GM13976 (cell line): Measurements from ENCODE around the gene GALNT14.

Experiments used
- DNase-seq: peaks from one replicate; pipeline ENCODE4 v3.0.0; 2012; ENCODE audit warnings: low spot score
- in situ Hi-C: fragments of 300-500 bp; cut with MboI; formaldehyde crosslinking; loops from one replicate; pipeline ENCODE4 v1.12.0; 2022; ENCODE audit warnings: low sequenced_read_pairs, mixed read lengths, inconsistent platforms; ENCODE audit not compliant: unreplicated experiment
- TF ChIP-seq, protein P1 (sequence below): IDR thresholded peaks from 2 replicates; pipeline ENCODE4 v1.5.1; 2012; ENCODE audit warnings: borderline replicate concordance, mild to moderate bottlenecking; ENCODE audit not compliant: insufficient read depth; ENCODE audit errors: extremely low read depth, missing control alignments, control extremely low read depth

The GALNT14 gene

GRCh38 chr2:31137211-31138036 is 816 bp downstream of the GALNT14 start:
- TF ChIP-seq, protein P1, sequence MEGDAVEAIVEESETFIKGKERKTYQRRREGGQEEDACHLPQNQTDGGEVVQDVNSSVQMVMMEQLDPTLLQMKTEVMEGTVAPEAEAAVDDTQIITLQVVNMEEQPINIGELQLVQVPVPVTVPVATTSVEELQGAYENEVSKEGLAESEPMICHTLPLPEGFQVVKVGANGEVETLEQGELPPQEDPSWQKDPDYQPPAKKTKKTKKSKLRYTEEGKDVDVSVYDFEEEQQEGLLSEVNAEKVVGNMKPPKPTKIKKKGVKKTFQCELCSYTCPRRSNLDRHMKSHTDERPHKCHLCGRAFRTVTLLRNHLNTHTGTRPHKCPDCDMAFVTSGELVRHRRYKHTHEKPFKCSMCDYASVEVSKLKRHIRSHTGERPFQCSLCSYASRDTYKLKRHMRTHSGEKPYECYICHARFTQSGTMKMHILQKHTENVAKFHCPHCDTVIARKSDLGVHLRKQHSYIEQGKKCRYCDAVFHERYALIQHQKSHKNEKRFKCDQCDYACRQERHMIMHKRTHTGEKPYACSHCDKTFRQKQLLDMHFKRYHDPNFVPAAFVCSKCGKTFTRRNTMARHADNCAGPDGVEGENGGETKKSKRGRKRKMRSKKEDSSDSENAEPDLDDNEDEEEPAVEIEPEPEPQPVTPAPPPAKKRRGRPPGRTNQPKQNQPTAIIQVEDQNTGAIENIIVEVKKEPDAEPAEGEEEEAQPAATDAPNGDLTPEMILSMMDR = no peak
- in situ Hi-C loops = no loop called here
- peak; percentile 48 for DNase-seq

GRCh38 chr2:31136732-31137131 is 1.5 kb downstream of the GALNT14 start:
- TF ChIP-seq, protein P1 = no peak
- DNase-seq = no peak
- in situ Hi-C loops = no loop called here

GRCh38 chr2:31136000-31136399 is 2.2 kb downstream of the GALNT14 start:
- TF ChIP-seq, protein P1 = no peak
- in situ Hi-C loops = no loop called here
- no peak for DNase-seq

- in situ Hi-C loops = no loop called here
- TF ChIP-seq, protein P1 = no peak
- DNase-seq = no peak
Measured at GRCh38 chr2:31134480-31134879, 3.8 kb downstream of the GALNT14 start.

GRCh38 chr2:31132786-31133185 is 5.5 kb downstream of the GALNT14 start:
- in situ Hi-C loops = no loop called here
- TF ChIP-seq, protein P1 = no peak
- no peak for DNase-seq

DNA sequence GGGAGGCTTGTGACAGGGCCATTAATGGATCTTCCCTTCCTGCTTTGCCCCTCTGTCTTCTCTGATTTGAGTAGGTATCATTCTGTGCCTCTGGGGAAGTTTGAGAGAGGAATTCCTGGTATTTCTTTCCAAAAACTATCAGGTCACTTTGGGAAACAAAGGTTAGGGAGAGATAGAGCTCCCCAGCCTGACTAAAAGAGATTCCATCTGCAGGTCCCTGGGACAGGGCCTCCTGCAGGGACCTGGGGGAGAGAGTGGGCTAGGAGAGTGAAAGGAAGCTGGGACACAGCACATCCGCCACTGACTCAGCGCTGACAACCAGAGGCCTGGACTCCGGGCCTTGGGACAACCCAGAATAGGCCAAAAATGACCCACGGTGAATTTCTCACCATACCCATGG is 6.4 kb downstream of the GALNT14 start:
- in situ Hi-C loops = no loop called here

More for the DNA sequence above, 6.4 kb downstream of the GALNT14 start:
- TF ChIP-seq, protein P1 = no peak
- no peak for DNase-seq
